Measurements from ENCODE around the gene KIF1A.

DNA sequence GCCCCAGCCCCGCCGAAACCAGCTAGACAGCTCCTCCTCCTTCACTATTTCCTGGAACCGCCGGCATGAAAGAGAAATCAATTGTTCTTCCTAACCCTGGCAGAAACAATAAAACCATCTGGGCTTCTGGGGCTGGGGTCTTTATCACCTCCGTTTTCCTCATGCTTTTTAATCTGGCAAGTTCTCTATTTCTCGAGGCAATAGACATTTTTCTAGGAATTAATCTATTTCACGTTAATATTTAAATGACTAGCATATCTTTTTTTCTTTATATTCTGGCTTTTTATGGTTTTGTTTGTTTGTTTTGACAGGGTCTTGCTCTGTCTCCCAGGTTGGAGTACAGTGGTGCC, 1.4 kb upstream of the KIF1A start:
- TF ChIP-seq POLR2AphosphoS5 (IDR thresholded peaks at IDR 0.05; ENCODE audit: low read depth) (no peak), GABPA (IDR thresholded peaks at IDR 0.05; ENCODE audit: low read depth) (no peak), SPI1 (IDR thresholded peaks at IDR 0.05; ENCODE audit: borderline replicate concordance, low read depth) (no peak)
- TF ChIP-seq, protein P1, sequence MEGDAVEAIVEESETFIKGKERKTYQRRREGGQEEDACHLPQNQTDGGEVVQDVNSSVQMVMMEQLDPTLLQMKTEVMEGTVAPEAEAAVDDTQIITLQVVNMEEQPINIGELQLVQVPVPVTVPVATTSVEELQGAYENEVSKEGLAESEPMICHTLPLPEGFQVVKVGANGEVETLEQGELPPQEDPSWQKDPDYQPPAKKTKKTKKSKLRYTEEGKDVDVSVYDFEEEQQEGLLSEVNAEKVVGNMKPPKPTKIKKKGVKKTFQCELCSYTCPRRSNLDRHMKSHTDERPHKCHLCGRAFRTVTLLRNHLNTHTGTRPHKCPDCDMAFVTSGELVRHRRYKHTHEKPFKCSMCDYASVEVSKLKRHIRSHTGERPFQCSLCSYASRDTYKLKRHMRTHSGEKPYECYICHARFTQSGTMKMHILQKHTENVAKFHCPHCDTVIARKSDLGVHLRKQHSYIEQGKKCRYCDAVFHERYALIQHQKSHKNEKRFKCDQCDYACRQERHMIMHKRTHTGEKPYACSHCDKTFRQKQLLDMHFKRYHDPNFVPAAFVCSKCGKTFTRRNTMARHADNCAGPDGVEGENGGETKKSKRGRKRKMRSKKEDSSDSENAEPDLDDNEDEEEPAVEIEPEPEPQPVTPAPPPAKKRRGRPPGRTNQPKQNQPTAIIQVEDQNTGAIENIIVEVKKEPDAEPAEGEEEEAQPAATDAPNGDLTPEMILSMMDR (IDR thresholded peaks at IDR 0.05; ENCODE audit: insufficient read depth, low read length), result no peak
- TF ChIP-seq, protein P2, sequence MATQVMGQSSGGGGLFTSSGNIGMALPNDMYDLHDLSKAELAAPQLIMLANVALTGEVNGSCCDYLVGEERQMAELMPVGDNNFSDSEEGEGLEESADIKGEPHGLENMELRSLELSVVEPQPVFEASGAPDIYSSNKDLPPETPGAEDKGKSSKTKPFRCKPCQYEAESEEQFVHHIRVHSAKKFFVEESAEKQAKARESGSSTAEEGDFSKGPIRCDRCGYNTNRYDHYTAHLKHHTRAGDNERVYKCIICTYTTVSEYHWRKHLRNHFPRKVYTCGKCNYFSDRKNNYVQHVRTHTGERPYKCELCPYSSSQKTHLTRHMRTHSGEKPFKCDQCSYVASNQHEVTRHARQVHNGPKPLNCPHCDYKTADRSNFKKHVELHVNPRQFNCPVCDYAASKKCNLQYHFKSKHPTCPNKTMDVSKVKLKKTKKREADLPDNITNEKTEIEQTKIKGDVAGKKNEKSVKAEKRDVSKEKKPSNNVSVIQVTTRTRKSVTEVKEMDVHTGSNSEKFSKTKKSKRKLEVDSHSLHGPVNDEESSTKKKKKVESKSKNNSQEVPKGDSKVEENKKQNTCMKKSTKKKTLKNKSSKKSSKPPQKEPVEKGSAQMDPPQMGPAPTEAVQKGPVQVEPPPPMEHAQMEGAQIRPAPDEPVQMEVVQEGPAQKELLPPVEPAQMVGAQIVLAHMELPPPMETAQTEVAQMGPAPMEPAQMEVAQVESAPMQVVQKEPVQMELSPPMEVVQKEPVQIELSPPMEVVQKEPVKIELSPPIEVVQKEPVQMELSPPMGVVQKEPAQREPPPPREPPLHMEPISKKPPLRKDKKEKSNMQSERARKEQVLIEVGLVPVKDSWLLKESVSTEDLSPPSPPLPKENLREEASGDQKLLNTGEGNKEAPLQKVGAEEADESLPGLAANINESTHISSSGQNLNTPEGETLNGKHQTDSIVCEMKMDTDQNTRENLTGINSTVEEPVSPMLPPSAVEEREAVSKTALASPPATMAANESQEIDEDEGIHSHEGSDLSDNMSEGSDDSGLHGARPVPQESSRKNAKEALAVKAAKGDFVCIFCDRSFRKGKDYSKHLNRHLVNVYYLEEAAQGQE (IDR thresholded peaks at IDR 0.05; ENCODE audit: insufficient replicate concordance, low read depth), result no peak

Measured in HL-60 (cell line).